A549 treated with RU486 at 1 μM for 4 hours (cell line): ENCODE measurements around the gene MNS1. TPM values are rescaled to one million over a fixed set of nuclear protein-coding genes. Genes with fewer than 3 reads are reported as not detected.

Experiments
- total RNA-seq: library from RNA; stranded (reverse); fragments of 200-300 nt; extraction: Qiagen RNA extraction; gene quantifications from 5 replicates; pipeline ENCODE4 v1.2.3, GENCODE V29; 2022; ENCODE audit warnings: low read depth

The MNS1 gene, protein sequence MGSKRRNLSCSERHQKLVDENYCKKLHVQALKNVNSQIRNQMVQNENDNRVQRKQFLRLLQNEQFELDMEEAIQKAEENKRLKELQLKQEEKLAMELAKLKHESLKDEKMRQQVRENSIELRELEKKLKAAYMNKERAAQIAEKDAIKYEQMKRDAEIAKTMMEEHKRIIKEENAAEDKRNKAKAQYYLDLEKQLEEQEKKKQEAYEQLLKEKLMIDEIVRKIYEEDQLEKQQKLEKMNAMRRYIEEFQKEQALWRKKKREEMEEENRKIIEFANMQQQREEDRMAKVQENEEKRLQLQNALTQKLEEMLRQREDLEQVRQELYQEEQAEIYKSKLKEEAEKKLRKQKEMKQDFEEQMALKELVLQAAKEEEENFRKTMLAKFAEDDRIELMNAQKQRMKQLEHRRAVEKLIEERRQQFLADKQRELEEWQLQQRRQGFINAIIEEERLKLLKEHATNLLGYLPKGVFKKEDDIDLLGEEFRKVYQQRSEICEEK
- 2.1 to 4.3 TPM (median 3.2 TPM) in 5 replicates for total RNA-seq

DNA sequence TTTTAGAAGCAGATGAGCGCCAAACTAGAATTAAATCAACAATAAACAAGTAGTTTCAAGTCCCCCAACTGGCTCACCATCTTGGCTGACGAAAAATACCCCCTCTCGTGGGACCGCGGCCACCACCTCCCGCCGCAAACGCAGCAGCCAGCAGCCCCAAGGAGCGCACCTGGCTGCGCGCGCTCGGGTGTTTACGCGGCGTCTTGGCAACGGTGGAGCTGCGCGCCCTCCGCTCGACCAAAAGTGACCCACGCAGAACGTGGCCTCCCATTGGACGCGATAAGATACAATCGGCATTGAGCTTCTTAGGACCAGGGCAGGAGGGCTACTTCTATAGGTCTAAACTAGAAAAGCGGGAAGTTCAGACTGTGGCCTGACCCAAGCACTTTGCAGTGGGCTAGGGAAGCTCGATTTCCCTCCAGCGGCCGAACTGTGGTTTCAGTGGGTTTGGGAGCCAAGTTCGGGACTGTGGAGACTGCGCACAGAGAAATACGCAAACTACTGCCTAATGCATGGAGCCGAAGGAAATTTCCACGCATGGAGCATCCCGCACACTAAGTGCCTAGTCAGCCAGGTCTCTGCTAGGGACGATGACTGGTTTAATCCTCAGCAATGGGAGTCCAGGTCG, at the start of gene MNS1:
Gene MNS1, minus strand, starts transcription at position 245 of the 628 bp plus-strand sequence. Its CDS starts 165 bp downstream, at position 80.

Other genes with a start within 250 kb of the MNS1 start
- gene RFX7, start 221.3 kb downstream of the MNS1 start, total RNA-seq = 8.4 to 13.8 TPM (median 13.3 TPM) in 5 replicates
- 1.7 to 5.9 TPM (median 4.8 TPM) in 5 replicates for gene TEX9, start 99.7 kb downstream of the MNS1 start, total RNA-seq